GM10847 (cell line): Measurements from ENCODE around the gene ICE2.

Experiments
- POLR2A ChIP-seq: IDR thresholded peaks from 2 replicates; pipeline ENCODE4 v1.6.1; 2011; ENCODE audit not compliant: insufficient read length; ENCODE audit errors: extremely low read depth

Gene ICE2

DNA sequence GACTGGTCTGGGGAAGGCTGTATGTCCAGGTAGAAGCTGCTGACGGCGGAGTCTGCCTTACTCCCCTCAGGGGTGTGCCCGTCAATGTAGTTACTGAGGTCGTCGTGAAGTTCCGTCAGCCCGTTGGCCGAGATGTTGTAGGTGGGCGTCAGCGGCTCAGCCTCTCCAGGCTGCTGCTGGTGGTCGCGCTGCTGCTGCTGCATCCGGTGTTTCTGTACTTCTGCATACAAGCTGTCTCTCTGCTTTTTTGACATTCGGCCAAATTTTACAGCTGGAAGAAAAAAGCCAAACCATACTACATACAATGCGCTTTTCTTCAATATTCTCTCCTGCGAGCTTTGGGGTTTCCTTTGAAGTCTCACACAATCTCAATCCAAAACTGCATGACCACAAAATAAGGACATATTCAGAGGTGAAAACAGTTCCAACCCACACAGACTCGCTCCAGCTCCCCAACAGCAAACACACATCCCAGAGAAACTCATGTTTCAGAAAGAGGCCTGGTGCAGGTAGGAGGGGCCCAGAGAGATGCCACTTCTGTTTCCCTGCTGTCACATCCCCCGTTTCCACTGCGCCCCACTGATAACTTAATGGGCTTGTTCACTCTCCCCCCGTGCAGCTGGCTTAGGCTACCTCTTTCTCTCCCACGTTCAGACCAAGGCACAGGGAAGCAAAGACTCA is 32.5 kb upstream of the ICE2 start:
- no peak for TF ChIP-seq POLR2A

DNA sequence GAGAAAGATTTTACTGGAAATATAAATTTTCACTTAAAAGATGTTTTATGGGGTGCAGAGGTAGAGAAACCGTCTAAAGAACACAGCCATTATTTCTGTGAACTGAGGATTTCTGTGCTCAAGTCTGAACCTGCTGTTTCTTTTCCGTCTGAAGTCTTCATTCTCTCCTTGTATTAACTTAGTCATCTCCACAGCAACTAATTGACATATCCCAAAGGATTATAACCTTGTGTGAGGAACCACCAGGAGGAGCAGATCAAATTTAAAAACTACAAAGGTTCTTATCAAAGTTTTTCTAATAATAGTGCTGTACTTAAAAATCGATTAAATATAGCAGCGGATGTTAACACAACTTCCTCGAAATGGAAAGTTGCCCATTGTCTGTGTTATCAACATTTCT is 31.1 kb upstream of the ICE2 start:
- TF ChIP-seq POLR2A: no peak

DNA sequence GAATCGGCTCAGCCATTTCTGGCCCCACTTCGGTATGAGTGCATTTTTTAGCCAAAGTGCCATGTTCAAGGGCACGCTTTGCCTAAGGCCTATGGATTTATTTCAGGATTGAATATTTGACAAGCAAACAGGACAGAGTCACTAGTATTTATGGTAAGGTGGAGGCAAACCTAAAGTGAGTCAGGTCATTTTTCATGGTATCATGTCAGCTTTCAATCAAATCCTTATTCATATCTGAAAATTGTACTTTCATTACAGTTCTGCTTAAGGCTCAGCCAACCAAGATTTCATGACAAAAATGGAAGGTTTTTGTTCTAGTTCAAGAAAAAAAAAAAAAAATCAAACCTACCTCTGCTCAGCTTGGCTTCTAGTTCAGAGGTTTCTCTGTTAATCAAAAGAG is 30.5 kb upstream of the ICE2 start:
- TF ChIP-seq POLR2A: no peak

GRCh38 chr15:60508442-60508841 is 29.5 kb upstream of the ICE2 start:
- TF ChIP-seq POLR2A: no peak

GRCh38 chr15:60507596-60508424 is 28.9 kb upstream of the ICE2 start:
- no peak for TF ChIP-seq POLR2A

DNA sequence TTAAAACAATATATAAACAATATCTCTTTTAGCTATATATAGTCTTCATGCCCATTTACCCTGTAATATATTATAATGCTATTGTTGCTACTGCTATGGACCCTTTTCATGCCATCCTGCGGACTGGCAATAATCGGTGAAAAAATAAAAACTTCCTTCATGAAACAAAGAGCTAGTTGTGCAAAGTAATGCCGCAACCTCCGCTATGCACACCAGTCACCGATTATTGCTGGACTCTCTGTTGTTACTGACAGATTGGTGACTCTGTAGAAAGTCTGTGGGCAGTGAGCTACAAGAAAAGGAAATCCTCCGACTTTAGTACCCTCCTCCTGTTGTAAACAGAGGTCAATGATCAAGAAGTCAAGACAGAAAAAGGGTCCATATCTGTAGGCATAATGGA is 17.9 kb upstream of the ICE2 start:
- no peak for TF ChIP-seq POLR2A

- no peak for TF ChIP-seq POLR2A
Measured at GRCh38 chr15:60494108-60494507, 15.2 kb upstream of the ICE2 start.

- no peak for TF ChIP-seq POLR2A
Measured at GRCh38 chr15:60493166-60493565, 14.2 kb upstream of the ICE2 start.

- no peak for TF ChIP-seq POLR2A
Measured at GRCh38 chr15:60486742-60487141, 7.8 kb upstream of the ICE2 start.

DNA sequence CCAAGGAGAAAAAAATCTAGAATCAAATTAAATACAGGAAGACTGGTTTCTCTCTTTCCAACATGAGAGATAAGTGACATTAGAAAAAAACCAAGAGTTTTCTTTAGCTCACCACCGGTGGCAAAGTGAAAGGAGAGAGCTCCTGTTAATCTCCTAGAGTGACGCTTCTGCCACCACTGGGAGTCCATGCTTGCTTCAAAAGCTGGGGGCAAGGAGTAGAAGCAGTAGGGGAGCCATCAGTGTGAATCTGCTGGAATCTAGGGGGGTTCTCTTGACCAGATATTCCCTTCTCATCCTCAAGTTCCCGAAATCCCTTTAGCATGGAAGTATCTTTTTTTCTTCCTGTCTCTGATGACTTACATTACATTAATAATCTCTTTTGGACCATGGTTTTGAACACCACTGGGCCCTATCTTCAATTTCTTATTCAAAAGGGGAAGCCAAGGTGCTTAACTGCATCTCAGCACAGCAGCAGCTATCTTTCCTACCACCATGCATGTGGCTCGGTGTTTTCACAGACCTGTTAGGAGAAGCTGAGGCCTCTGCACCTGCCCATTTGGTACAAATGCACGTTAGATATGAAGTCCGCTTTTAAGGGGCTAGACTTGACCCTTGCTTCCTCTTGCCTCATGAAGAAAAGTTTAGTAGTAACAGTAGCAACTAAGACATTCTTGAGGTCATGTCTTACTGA is 6.6 kb upstream of the ICE2 start:
- no peak for TF ChIP-seq POLR2A

DNA sequence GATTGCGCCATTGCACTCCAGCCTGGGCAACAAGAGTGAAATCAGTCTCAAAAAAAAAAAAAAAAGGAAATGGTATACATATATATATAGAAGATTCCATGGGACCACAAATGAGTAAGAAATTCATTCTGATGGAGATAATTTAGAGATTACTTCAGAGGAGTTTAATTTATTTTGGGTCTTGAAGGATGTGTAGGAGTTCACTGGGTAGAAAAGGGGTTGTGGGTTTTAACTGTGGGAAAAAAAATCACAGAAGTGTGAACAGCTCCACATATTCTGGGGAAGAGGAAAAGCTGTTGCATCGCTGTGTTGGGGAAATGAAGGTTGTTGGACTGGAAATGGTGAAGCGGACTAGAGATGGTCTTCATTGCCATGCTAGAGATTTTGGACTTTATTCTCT is 4.1 kb upstream of the ICE2 start:
- no peak for TF ChIP-seq POLR2A

- no peak for TF ChIP-seq POLR2A
Measured at GRCh38 chr15:60480888-60481287, 1.9 kb upstream of the ICE2 start.

- TF ChIP-seq POLR2A: no peak
Measured at GRCh38 chr15:60480149-60480548, 1.2 kb upstream of the ICE2 start.

GRCh38 chr15:60479361-60480110 is 594 bp upstream of the ICE2 start:
- no peak for TF ChIP-seq POLR2A

DNA sequence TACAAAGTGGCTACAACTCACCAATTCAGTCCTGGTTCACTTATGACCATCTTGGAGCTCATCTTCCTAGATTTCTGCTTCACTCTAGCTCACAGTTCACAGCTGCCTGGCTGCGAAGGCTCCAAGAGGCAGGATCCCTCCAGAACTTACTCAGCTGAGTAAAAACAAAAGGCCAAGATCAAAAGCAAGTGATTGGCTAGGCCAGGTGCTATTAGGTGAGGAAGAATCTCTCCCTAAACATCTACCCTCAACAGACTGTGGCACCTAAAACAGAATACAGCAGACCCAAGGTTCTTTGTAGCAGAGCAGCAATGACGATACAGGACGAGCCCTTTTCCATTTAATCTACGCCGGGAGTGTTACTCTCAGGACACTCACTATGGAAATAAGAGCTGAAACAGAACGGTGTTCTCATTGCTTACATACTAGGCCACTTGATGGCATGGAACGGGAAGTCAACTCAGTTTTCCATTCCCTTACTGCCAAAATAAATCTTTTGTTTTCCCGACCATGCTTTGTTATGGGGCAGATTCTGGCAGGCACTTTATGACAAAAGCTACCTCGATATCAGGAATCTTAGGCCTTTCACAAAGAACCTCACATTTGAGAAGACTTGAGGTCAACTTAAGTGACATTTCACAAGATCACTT is 901 bp downstream of the ICE2 start:
- no peak for TF ChIP-seq POLR2A

DNA sequence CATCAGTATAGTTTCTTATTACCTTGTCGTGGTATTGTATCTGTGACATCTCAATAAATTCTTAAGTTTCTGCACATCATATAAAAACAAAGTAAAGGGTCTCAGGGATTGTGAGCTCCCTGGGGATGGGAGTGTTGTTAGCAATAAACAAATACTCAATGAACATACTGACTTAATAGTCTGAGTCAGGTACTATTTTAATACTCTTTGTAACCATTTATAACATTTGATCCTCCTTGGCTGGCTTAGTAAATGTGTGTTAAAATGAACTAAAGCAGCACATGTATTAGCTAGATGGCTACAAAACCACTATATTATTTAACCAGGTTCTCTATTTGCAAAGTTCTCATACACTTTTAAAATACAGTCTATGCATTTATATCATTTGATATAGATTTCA is 1.8 kb downstream of the ICE2 start:
- TF ChIP-seq POLR2A: no peak

DNA sequence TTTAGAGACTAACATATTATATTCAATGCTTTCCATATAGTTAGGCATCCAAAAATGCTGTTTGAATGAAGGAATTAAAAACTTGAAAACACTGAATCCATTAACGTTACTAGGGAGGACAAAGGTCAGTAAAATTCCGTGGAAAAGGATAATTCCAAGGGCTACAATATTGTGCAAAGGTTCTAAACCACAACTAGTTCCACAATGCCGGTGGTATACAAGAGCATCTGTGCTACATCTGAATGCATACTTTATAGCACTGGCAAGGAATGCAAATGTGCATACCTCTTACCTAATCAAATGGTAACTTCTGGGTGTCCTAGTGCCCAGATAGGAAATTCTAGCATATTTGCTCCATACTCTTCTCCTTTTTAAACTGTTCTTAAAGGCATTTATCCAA is 2.2 kb downstream of the ICE2 start:
- no peak for TF ChIP-seq POLR2A
